Measurements from ENCODE around the gene BET1.

BET1 gene

GRCh38 chr7:93955304-93955703 is 48.9 kb downstream of the BET1 start:
- no peak for DNase-seq

- DNase-seq: no peak
Measured at GRCh38 chr7:93949423-93949822, 54.7 kb downstream of the BET1 start.

- no peak for DNase-seq
Measured at GRCh38 chr7:93948873-93949272, 55.3 kb downstream of the BET1 start.

GRCh38 chr7:93948106-93948505 is 56.0 kb downstream of the BET1 start:
- no peak for DNase-seq

GRCh38 chr7:93945756-93946535 is 58.2 kb downstream of the BET1 start:
- DNase-seq: no peak

- DNase-seq: no peak
Measured at GRCh38 chr7:93945083-93945482, 59.1 kb downstream of the BET1 start.

GRCh38 chr7:93944673-93945072 is 59.5 kb downstream of the BET1 start:
- no peak for DNase-seq

- no peak for DNase-seq
Measured at GRCh38 chr7:93943816-93944540, 60.2 kb downstream of the BET1 start.
